GM19351 (cell line): ENCODE results near the gene ZDHHC14.
"Not testable (repeated sequence)": the region's sequence is repeated elsewhere in the genome, so short reads cannot be mapped to it uniquely, and the experiment has no call there.

Source experiments
- ATAC-seq: cut with Tn5 transposase; IDR thresholded peaks from one replicate; pipeline ENCODE4 v1.9.1; 2021; ENCODE audit warnings: mild to moderate bottlenecking, moderate library complexity; ENCODE audit not compliant: unreplicated experiment

ZDHHC14 gene

GRCh38 chr6:157677235-157677634 is 296.2 kb downstream of the ZDHHC14 start:
- no peak for ATAC-seq

DNA sequence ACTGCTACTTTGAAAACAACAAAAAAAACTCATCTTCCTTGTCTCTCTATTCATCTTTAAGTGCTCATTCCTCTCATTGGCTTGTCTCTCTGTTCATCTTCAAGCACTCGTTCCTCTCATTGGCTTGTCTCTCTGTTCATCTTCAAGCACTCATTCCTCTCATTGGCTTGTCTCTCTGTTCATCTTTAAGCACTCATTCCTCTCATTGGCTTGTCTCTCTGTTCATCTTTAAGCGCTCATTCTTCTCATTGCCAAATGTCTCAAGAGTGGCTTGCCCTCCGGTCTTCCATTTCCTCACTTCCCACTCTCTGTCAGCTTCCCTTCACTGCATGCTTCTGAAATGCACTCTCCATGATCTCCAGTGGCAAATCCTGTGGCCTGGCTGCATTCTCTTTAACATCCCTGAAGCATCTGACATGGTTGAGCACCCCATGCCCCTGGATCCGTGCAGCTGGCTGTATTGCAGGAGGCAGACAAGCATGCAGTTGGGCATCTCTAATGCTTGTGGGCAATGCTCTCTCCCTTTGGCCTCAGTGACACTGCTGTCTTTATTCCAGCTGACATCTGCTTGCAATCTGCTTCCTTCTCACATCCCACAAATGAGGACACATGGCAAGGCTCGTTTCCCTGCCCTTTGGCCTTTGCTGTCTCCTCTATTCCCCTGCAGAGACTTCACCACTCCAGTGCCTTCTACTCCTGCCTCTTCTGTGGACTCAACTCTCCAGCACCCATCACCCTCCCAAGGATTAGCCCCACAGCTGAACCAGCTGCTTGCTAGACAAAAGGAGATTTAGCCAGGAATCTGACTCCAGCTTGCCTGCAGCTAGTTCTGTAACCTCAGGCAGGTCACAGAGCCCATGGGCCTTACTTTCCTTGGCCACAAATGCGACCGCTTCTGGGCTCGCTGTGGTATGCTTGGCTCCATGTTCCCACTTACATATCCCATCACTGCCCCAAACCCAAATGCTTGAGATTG is 298.9 kb downstream of the ZDHHC14 start:
- no peak for ATAC-seq

GRCh38 chr6:157681041-157681650 is 300.2 kb downstream of the ZDHHC14 start:
- no peak for ATAC-seq

DNA sequence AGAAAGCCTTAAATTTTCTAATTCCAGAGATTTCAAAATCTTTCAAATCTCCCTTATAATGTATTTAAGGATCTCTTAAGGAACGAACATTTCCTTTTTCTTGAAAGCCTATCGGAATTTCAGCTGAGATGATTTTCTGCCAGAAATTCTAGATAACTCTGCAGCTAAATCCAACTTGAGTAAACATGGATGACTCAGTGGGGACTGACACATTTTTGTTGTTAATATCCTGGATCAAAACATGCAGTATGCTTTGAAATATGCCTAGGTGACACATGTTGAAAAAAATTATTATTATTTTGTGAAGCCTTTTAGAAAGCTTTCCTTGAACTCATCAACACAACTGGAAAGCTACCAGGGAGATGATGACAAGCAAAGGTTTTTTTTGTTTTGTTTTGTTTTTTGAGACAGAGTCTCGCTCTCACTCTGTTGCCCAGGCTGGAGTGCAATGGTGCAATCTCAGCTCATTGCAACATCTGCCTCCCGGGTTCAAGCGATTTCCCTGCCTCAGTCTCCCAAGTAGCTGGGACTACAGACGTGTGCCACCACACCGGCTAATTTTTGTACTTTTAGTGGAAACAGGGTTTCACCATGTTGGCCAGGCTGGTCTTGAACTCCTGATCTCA is 302.0 kb downstream of the ZDHHC14 start:
- no peak for ATAC-seq

DNA sequence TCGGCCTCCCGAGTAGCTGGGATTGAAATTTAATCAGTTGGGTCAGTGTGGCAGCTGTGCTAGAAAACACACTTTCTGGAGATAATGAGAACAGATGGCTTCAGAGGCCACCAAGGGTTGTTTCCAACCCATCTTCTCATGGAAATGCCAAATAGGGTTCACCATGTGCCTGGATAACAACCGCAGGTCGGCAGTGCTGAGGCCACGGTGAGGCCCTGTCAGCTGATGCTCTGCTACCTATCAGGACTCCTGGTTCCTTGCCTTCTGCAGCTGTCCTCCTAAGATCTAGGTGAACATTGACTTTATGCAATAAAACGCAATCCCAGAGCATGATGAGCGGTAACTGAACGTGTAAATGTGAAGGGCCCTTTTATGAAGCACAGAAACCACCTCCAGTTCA is 302.7 kb downstream of the ZDHHC14 start:
- ATAC-seq: no peak

- ATAC-seq: no peak
These were observed 303.8 kb downstream of the ZDHHC14 start for GRCh38 chr6:157684620-157685299.

GRCh38 chr6:157685596-157686280 is 304.7 kb downstream of the ZDHHC14 start:
- no peak for ATAC-seq

- no peak for ATAC-seq
These were observed 307.4 kb downstream of the ZDHHC14 start for GRCh38 chr6:157688275-157688959.

DNA sequence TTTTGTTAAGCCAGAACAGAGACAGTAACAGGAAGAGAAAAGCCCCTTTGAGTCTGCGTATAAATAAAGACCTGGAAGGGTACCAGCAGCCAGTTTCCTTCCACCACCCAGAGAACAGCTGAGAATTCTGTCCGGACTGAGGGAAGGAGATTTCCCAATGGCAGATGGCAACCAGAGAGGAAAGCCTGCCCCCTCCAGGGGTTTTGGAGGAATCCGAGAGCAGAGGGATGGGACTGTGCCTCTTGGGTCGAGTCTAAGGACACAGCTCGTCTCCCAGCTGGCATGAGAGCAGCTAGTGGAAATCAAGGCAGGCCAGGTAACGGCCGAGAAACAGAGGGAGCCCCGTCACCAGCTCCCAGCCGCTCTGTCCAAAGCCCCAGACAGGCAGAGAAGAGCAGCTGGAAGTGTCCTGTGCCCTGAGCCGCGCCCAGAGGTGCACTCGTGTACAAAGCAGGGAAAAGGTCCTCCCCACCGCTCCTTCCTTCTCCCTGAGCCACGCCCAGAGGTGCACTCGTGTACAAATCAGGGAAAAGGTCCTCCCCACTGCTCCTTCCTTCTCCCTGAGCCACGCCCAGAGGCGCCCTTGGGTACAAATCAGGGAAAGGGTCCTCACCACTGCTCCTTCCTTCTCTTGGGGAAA is 308.1 kb downstream of the ZDHHC14 start:
- ATAC-seq: no peak

DNA sequence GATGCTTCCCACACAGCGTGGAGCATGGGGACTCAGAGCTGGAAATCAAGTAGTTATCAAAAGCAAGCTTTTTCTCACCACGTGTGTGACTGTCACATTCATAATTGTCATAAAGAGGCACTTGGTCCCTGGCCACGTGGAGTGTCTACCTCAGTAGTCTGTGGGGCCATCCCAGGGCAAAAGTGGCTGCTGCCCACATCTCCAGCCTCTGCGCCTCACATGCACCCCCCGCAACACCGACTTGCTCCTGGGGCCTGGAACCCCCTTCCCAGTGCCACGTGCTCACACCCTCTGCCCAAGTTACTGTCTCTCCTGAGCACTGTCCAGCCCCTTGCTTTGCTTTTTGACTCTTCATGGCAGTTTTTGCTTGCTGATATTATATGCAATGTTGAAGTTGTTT is 308.9 kb downstream of the ZDHHC14 start:
- ATAC-seq: no peak

DNA sequence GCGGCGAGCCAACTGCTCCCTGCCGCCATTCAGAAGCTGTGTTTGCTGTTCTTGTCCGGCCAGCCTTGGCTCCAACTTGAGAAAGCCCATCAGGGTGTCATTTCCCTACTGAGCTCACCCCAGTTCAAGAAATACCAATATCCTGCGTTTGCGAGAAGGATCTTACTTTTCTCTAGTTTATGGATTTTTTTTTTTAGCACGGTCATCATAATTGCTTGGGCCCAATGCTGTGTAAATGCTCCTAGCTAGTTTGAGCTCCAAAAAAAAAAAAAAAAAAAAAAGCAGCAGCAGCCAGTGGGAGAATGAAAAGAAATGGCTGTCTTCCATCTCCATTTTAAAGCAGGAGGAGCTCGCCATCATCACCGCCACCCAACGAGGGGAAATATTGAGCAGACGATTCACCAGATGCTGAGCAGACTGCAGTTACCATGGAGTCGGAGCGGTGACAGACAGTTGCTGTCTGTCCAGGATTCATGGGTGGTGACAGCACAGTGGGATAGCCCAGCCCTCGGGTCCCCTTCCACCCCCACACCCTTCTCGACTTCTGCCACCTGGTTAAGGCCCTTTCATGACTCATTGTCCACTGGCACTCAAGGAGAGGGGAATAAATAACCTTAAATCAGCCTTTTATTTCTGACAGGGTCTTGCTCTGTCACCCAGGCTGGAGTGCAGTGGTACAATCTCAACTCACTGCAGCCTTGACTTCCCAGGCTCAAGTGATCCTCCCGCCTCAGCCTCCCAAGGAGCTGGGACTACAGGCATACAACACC is 309.6 kb downstream of the ZDHHC14 start:
- no peak for ATAC-seq

DNA sequence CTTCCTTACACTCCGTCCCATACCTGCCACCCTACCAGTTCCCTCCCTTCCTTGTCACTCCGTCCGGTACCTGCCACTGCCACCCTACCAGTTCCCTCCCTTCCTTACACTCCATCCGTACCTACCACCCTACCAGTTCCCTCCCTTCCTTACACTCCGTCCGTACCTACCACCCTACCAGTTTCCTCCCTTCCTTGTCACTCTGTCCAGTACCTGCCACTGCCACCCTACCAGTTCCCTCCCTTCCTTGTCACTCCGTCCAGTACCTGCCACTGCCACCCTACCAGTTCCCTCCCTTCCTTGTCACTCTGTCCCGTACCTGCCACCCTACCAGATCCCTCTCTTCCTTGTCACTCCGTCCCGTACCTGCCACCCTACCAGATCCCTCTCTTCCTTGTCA is 310.6 kb downstream of the ZDHHC14 start:
- ATAC-seq: not testable (repeated sequence)

GRCh38 chr6:157693867-157694266 is 312.9 kb downstream of the ZDHHC14 start:
- no peak for ATAC-seq

- no peak for ATAC-seq
These were observed 314.5 kb downstream of the ZDHHC14 start for GRCh38 chr6:157695301-157696040.

GRCh38 chr6:157699777-157700636 is 319.0 kb downstream of the ZDHHC14 start:
- no peak for ATAC-seq

- not testable (repeated sequence) for ATAC-seq
These were observed 325.4 kb downstream of the ZDHHC14 start for GRCh38 chr6:157706351-157706750.

DNA sequence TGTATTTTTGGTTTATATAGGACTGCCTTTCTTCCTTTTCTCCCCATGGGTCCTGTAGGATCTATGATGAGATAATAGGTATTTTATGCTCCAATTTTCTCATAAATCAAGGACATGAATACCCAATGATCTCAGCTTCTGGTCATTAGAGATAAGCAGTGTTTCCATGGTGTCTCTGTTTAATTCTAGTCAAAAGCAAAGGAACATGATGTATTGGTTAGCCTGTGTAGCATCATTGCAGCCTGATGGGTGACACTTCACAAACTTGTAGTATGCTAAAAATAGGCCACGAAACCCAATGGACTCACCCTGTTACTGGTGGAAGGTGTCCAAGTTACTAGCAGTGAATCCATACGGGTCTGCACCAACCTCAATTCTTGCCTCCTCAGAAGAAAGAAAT is 325.9 kb downstream of the ZDHHC14 start:
- ATAC-seq: no peak
